Astrocyte (in vitro differentiated cells and primary cell): ENCODE measurements around the gene GPR12. TPM values are rescaled to one million over a fixed set of nuclear protein-coding genes. Genes with fewer than 3 reads are reported as not detected.

ENCODE experiments used
- DNase-seq: peaks from one replicate; pipeline ENCODE4 v3.0.0-alpha.2; 2010; ENCODE audit warnings: low read depth
- FAIRE-seq: peaks from 2 replicates; lab custom pipeline; 2011; peaks lifted over from hg19 to GRCh38; lab: Jason Lieb, UNC
- H2AFZ ChIP-seq: 2 replicates; pipeline ENCODE4 v1.6.0; 2012; ENCODE audit warnings: low read depth, low read length, inconsistent platforms
- H3K27ac ChIP-seq: 2 replicates; pipeline ENCODE4 v1.5.1; 2011; ENCODE audit warnings: low read depth, low read length, inconsistent platforms
- H3K27me3 ChIP-seq: 2 replicates; pipeline ENCODE4 v1.6.0; 2011; ENCODE audit warnings: low read length, inconsistent platforms; ENCODE audit not compliant: insufficient read depth
- H3K36me3 ChIP-seq: 2 replicates; pipeline ENCODE4 v1.5.1; 2011; ENCODE audit warnings: low read length, inconsistent platforms; ENCODE audit not compliant: insufficient read depth
- H3K4me1 ChIP-seq: 2 replicates; pipeline ENCODE4 v1.5.1; 2011; ENCODE audit warnings: low read length, inconsistent platforms; ENCODE audit not compliant: insufficient read depth
- H3K4me2 ChIP-seq: 2 replicates; pipeline ENCODE4 v1.6.0; 2012; ENCODE audit warnings: low read length, inconsistent platforms
- H3K4me3 ChIP-seq: 2 replicates; pipeline ENCODE4 v1.5.1; 2011; ENCODE audit warnings: low read depth, mild to moderate bottlenecking, low read length, inconsistent platforms; ENCODE audit not compliant: insufficient read depth
- H3K79me2 ChIP-seq: 2 replicates; pipeline ENCODE4 v1.6.0; 2012; ENCODE audit warnings: mild to moderate bottlenecking, low read length, inconsistent platforms; ENCODE audit not compliant: insufficient read depth
- H3K9ac ChIP-seq: 2 replicates; pipeline ENCODE4 v1.6.0; 2012; ENCODE audit warnings: mild to moderate bottlenecking, low read length, inconsistent platforms
- H3K9me3 ChIP-seq: 2 replicates; pipeline ENCODE4 v1.5.1; 2012; ENCODE audit warnings: low read depth, mild to moderate bottlenecking, low read length, inconsistent platforms; ENCODE audit not compliant: insufficient read depth
- H4K20me1 ChIP-seq: 2 replicates; pipeline ENCODE4 v1.6.0; 2012; ENCODE audit warnings: low read length, inconsistent platforms; ENCODE audit not compliant: insufficient read depth
- H3K27ac Mint-ChIP-seq: one replicate; pipeline ENCODE4 v1.8.0; 2021; ENCODE audit warnings: mild to moderate bottlenecking, mixed read lengths; ENCODE audit not compliant: unreplicated experiment
- H3K27me3 Mint-ChIP-seq: one replicate; pipeline ENCODE4 v1.8.0; 2021; ENCODE audit warnings: low read depth, mixed read lengths; ENCODE audit not compliant: unreplicated experiment
- H3K36me3 Mint-ChIP-seq: one replicate; pipeline ENCODE4 v1.8.0; 2021; ENCODE audit warnings: low read depth, mixed read lengths; ENCODE audit not compliant: unreplicated experiment
- H3K4me1 Mint-ChIP-seq: one replicate; pipeline ENCODE4 v1.8.0; 2021; ENCODE audit warnings: low read depth, mixed read lengths; ENCODE audit not compliant: unreplicated experiment
- H3K4me3 Mint-ChIP-seq: one replicate; pipeline ENCODE4 v1.8.0; 2021; ENCODE audit warnings: mild to moderate bottlenecking, moderate library complexity, mixed read lengths; ENCODE audit not compliant: unreplicated experiment
- H3K9me3 Mint-ChIP-seq: one replicate; pipeline ENCODE4 v1.8.0; 2021; ENCODE audit warnings: mild to moderate bottlenecking, mixed read lengths; ENCODE audit not compliant: unreplicated experiment
- CTCF ChIP-seq: IDR thresholded peaks from 2 replicates; pipeline ENCODE4 v1.5.1; 2011; ENCODE audit warnings: low read depth, mild to moderate bottlenecking, inconsistent platforms, low read length, moderate library complexity; ENCODE audit not compliant: insufficient read depth
- EZH2 ChIP-seq: IDR thresholded peaks from 2 replicates; pipeline ENCODE4 v1.6.1; 2012; ENCODE audit warnings: mild to moderate bottlenecking, low read length, inconsistent platforms; ENCODE audit not compliant: insufficient read depth
- total RNA-seq: library from RNA; stranded (reverse); gene quantifications from 2 replicates; pipeline ENCODE4 v1.2.1, GENCODE V29; 2021

GPR12 gene
- total RNA-seq, 1 donor from 2014 or later: not detected

GRCh38 chr13:26743971-26744370 lies 16.6 kb downstream of the GPR12 start:
- Mint-ChIP-seq H3K4me3 (no peak overlapping the region), H3K4me1 (no peaks in the 10 kb centered on the region), H3K9me3 (peaks cover 9% of the 10 kb centered on the region), H3K27me3 (peaks cover 36% of the 10 kb centered on the region), H3K36me3 (no peaks in the 10 kb centered on the region), H3K27ac (no peak overlapping the region)
- Histone ChIP-seq H3K4me1 (no peaks in the 10 kb centered on the region), H3K9me3 (no peaks in the 10 kb centered on the region), H3K27me3 (peaks cover 7% of the 10 kb centered on the region), H4K20me1 (no peaks in the 10 kb centered on the region), H3K4me2 (no peak overlapping the region), H3K27ac (no peak overlapping the region), H3K9ac (no peak overlapping the region), H3K79me2 (no peaks in the 10 kb centered on the region), H2AFZ (no peak overlapping the region), H3K4me3 (no peak overlapping the region), H3K36me3 (no peaks in the 10 kb centered on the region)
- no peak for FAIRE-seq
- TF ChIP-seq CTCF (no peak), EZH2 (no peak)
- no peak for DNase-seq

- H3K79me2 ChIP-seq: no peaks in the 10 kb centered on the region
- FAIRE-seq (no peak), DNase-seq (no peak)
- no peaks in the 10 kb centered on the region for H3K4me1 ChIP-seq
- no peak overlapping the region for H3K9ac ChIP-seq
- H3K4me2 ChIP-seq: no peak overlapping the region
- TF ChIP-seq EZH2: no peak
- no peak for TF ChIP-seq CTCF
- Mint-ChIP-seq H3K27me3 (peaks cover 33% of the 10 kb centered on the region), H3K9me3 (peaks cover 13% of the 10 kb centered on the region), H3K36me3 (no peaks in the 10 kb centered on the region), H3K27ac (no peak overlapping the region), H3K4me1 (no peaks in the 10 kb centered on the region), H3K4me3 (no peak overlapping the region)
- peaks cover 7% of the 10 kb centered on the region for H3K27me3 ChIP-seq
- H2AFZ ChIP-seq: no peak overlapping the region
- H3K27ac ChIP-seq: no peak overlapping the region
- no peaks in the 10 kb centered on the region for H3K36me3 ChIP-seq
- H4K20me1 ChIP-seq: no peaks in the 10 kb centered on the region
- H3K4me3 ChIP-seq: no peak overlapping the region
- H3K9me3 ChIP-seq: no peaks in the 10 kb centered on the region
Measured at GRCh38 chr13:26742691-26743358, 17.8 kb downstream of the GPR12 start.

- peaks cover 21% of the 10 kb centered on the region for H3K9me3 Mint-ChIP-seq
- no peak overlapping the region for H3K4me3 Mint-ChIP-seq
- H3K4me1 ChIP-seq: no peaks in the 10 kb centered on the region
- no peak overlapping the region for H3K27ac Mint-ChIP-seq
- H3K4me1 Mint-ChIP-seq: no peaks in the 10 kb centered on the region
- H2AFZ ChIP-seq: no peak overlapping the region
- FAIRE-seq: no peak
- no peaks in the 10 kb centered on the region for H3K79me2 ChIP-seq
- H3K9ac ChIP-seq: no peak overlapping the region
- DNase-seq: no peak
- no peaks in the 10 kb centered on the region for H3K36me3 ChIP-seq
- no peaks in the 10 kb centered on the region for H3K9me3 ChIP-seq
- no peak overlapping the region for H3K4me2 ChIP-seq
- H3K27me3 ChIP-seq: no peaks in the 10 kb centered on the region
- peaks cover 1% of the 10 kb centered on the region for H3K36me3 Mint-ChIP-seq
- peaks cover 20% of the 10 kb centered on the region for H3K27me3 Mint-ChIP-seq
- H3K4me3 ChIP-seq: no peak overlapping the region
- no peak overlapping the region for H3K27ac ChIP-seq
- no peaks in the 10 kb centered on the region for H4K20me1 ChIP-seq
- TF ChIP-seq EZH2 (no peak), CTCF (no peak)
Measured at GRCh38 chr13:26735677-26736076, 24.9 kb downstream of the GPR12 start.
